Activated T-helper 9 cell treated with anti-CD3 and anti-CD28 coated beads, Interleukin-2, amount 50 U/mL, for 16 hours (primary cell): ENCODE data around the gene OR2F1.
"Not testable (repeated sequence)": the region's sequence is repeated elsewhere in the genome, so short reads cannot be mapped to it uniquely, and the experiment has no call there.

Experiments
- DNase-seq: peaks from one replicate; pipeline ENCODE4 v3.0.0-alpha.2; 2020; ENCODE audit warnings: low read depth

The OR2F1 gene

DNA sequence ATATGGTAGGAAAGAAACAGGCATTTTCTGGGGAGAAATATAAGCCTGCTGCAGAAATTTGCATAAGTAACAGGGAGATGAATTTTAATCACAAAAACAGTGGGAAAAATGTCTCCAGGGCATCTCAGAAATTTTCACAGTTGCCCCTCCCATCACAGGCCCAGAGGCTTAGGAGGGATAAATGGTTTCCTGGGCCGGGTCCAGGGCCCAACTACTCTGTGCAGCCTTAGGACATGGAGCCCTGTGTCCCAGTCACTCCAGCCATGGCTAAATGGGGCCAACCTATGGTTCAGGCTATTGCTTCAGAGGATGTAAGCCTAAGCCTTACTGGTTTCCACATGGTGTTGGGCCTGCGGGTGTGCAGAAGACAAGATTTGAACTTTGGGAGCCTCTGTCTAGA lies 54.7 kb downstream of the OR2F1 start:
- no peak for DNase-seq

DNA sequence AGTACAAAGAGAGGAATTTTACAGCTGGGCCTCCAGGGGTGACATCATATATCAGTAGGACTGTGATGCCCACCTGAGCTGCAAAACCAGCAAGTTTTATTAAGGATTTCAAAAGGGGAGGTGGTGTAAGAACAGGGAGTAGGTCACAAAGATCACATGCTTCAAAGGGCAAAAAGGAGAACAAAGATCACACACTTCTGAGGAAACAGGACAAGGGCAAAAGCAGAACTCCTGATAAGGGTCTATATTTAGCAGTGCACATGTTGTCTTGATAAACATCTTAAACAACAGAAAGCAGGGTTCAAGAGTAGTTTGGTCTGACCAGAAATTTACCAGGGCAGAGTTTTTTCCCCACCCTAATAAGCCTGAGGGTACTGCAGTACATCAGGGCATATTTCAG lies 55.4 kb downstream of the OR2F1 start:
- not testable (repeated sequence) for DNase-seq

- DNase-seq = not testable (repeated sequence)
Observed at GRCh38 chr7:144010821-144011220, 56.2 kb downstream of the OR2F1 start.

- no peak for DNase-seq
Observed at GRCh38 chr7:144011458-144012230, 57.0 kb downstream of the OR2F1 start.
